GM23338 (cell line): ENCODE measurements around the gene YWHAQ. TPM values are rescaled to one million over a fixed set of nuclear protein-coding genes. Genes with fewer than 3 reads are reported as not detected.

Source experiments
- ATAC-seq: fragments of 200-7000 bp; cut with Tn5 transposase; 3 replicates; pipeline ENCODE4 v1.9.1; 2020
- DNase-seq: peaks from one replicate; pipeline ENCODE4 v3.0.0-alpha.2; 2015; ENCODE audit warnings: low spot score
- H2AFZ ChIP-seq: fragments of 200-600 bp; sonication (generic); 2 replicates; pipeline ENCODE4 v1.8.0; 2016; ENCODE audit warnings: antibody characterized with exemption, mild to moderate bottlenecking, moderate library complexity
- H3F3A ChIP-seq: fragments of 200-600 bp; sonication (generic); replicated peaks from 2 replicates; pipeline ENCODE4 v1.8.0; 2017; ENCODE audit warnings: antibody characterized with exemption, mixed run types, low read depth
- H3K27ac ChIP-seq: fragments of 200-600 bp; sonication (generic); 2 replicates; pipeline ENCODE4 v1.6.1; 2016; ENCODE audit warnings: low read depth
- H3K27me3 ChIP-seq: fragments of 200-600 bp; sonication (generic); 2 replicates; pipeline ENCODE4 v1.8.0; 2016; ENCODE audit warnings: mild to moderate bottlenecking, mixed run types, moderate library complexity; ENCODE audit not compliant: insufficient read depth
- H3K36me3 ChIP-seq: fragments of 200-600 bp; sonication (generic); 2 replicates; pipeline ENCODE4 v1.8.0; 2016; ENCODE audit warnings: mild to moderate bottlenecking; ENCODE audit not compliant: insufficient read depth
- H3K4me1 ChIP-seq: fragments of 200-600 bp; sonication (generic); 2 replicates; pipeline ENCODE4 v1.8.0; 2016; ENCODE audit warnings: mild to moderate bottlenecking, moderate library complexity; ENCODE audit not compliant: insufficient read depth
- H3K4me2 ChIP-seq: fragments of 200-600 bp; sonication (generic); 2 replicates; pipeline ENCODE4 v1.7.1; 2017; ENCODE audit warnings: mixed run types
- H3K4me3 ChIP-seq: fragments of 200-600 bp; sonication (generic); 2 replicates; pipeline ENCODE4 v1.6.1; 2016; ENCODE audit warnings: mixed run types
- H3K79me2 ChIP-seq: fragments of 200-600 bp; sonication (generic); replicated peaks from 2 replicates; pipeline ENCODE4 v1.8.0; 2017; ENCODE audit warnings: mild to moderate bottlenecking; ENCODE audit not compliant: insufficient read depth
- H3K9me2 ChIP-seq: fragments of 200-600 bp; sonication (generic); 2 replicates; pipeline ENCODE4 v1.8.0; 2017; ENCODE audit not compliant: insufficient read depth
- H4K20me1 ChIP-seq: fragments of 200-600 bp; sonication (generic); replicated peaks from 2 replicates; pipeline ENCODE4 v1.8.0; 2017; ENCODE audit warnings: mild to moderate bottlenecking; ENCODE audit not compliant: insufficient read depth
- H3K27ac Mint-ChIP-seq: 2 replicates; pipeline ENCODE4 v1.8.0; 2020; ENCODE audit warnings: inconsistent platforms, mild to moderate bottlenecking, moderate library complexity, mixed read lengths
- H3K27me3 Mint-ChIP-seq: 3 replicates; pipeline ENCODE4 v1.8.0; 2022; ENCODE audit warnings: low read depth, mild to moderate bottlenecking, moderate library complexity, mixed read lengths, inconsistent platforms; ENCODE audit not compliant: insufficient read depth, poor library complexity
- H3K36me3 Mint-ChIP-seq: 3 replicates; pipeline ENCODE4 v1.8.0; 2021; ENCODE audit warnings: low read depth, mild to moderate bottlenecking, inconsistent platforms, moderate library complexity, mixed read lengths
- H3K4me1 Mint-ChIP-seq: 3 replicates; pipeline ENCODE4 v1.8.0; 2020; ENCODE audit warnings: mild to moderate bottlenecking, inconsistent platforms, mixed read lengths
- H3K4me3 Mint-ChIP-seq: 3 replicates; pipeline ENCODE4 v1.8.0; 2021; ENCODE audit warnings: moderate library complexity, mild to moderate bottlenecking, inconsistent platforms, mixed read lengths
- H3K9me3 Mint-ChIP-seq: 3 replicates; pipeline ENCODE4 v1.8.0; 2020; ENCODE audit warnings: moderate library complexity, mild to moderate bottlenecking, inconsistent platforms, mixed read lengths
- CREB1 ChIP-seq: fragments of 250-450 bp; sonication (Bioruptor Pico); IDR thresholded peaks from 2 replicates; pipeline ENCODE4 v1.5.0; 2020; ENCODE audit warnings: low read depth, mild to moderate bottlenecking, moderate library complexity
- CTCF ChIP-seq, 2 experiments: fragments of 200-600 bp in 1 of 2; sonication (generic) in 1 of 2; conservative IDR thresholded peaks; 2 replicates each; pipeline versions ENCODE4 v1.5.1 to v1.6.1; 2016 to 2017; ENCODE audit warnings: antibody characterized with exemption in 2 of 2, low read depth in 2 of 2, mild to moderate bottlenecking in 2 of 2, moderate library complexity in 1 of 2
- ETS1 ChIP-seq: IDR thresholded peaks from 2 replicates; pipeline ENCODE4 v1.6.1; 2016; ENCODE audit warnings: antibody characterized with exemption
- EZH2 ChIP-seq: fragments of 200-600 bp; sonication (generic); IDR thresholded peaks from one replicate; pipeline ENCODE4 v1.8.0; 2017; ENCODE audit warnings: antibody characterized with exemption, mild to moderate bottlenecking, low read depth; ENCODE audit not compliant: unreplicated experiment
- EZH2phosphoT487 ChIP-seq: fragments of 200-600 bp; sonication (generic); IDR thresholded peaks from one replicate; pipeline ENCODE4 v1.8.1; 2018; ENCODE audit warnings: antibody characterized with exemption; ENCODE audit not compliant: unreplicated experiment
- JUNB ChIP-seq: IDR thresholded peaks from one replicate; pipeline ENCODE4 v1.6.1; 2016; ENCODE audit warnings: antibody characterized with exemption; ENCODE audit not compliant: unreplicated experiment
- NANOG ChIP-seq: IDR thresholded peaks from 2 replicates; pipeline ENCODE4 v1.6.1; 2016; ENCODE audit warnings: antibody characterized with exemption, borderline replicate concordance
- POLR2AphosphoS5 ChIP-seq: IDR thresholded peaks from 2 replicates; pipeline ENCODE4 v1.6.1; 2016; ENCODE audit warnings: antibody characterized with exemption, low read depth
- REST ChIP-seq: IDR thresholded peaks from one replicate; pipeline ENCODE4 v1.6.1; 2018; ENCODE audit warnings: antibody characterized with exemption; ENCODE audit not compliant: unreplicated experiment
- STAT1 ChIP-seq: IDR thresholded peaks from one replicate; pipeline ENCODE4 v1.6.1; 2016; ENCODE audit warnings: antibody characterized with exemption; ENCODE audit not compliant: unreplicated experiment
- ZNF114 ChIP-seq: fragments of 250-450 bp; sonication (Bioruptor Pico); IDR thresholded peaks from 2 replicates; pipeline ENCODE4 v1.5.0; 2020; ENCODE audit warnings: mild to moderate bottlenecking, moderate library complexity
- ZNF331 ChIP-seq: fragments of 250-450 bp; sonication (Bioruptor Pico); IDR thresholded peaks from 2 replicates; pipeline ENCODE4 v1.5.0; 2020; ENCODE audit warnings: low read depth, mild to moderate bottlenecking, moderate library complexity
- ZNF462 ChIP-seq: fragments of 250-450 bp; sonication (Bioruptor Pico); IDR thresholded peaks from 2 replicates; pipeline ENCODE4 v1.5.0; 2020; ENCODE audit warnings: mild to moderate bottlenecking, moderate library complexity
- polyA plus RNA-seq: library from polyadenylated mRNA; unstranded; fragments of >200 nt; fragmentation: Nextera tagmentation; extraction: Ambion mirVana; gene quantifications from 2 replicates; pipeline ENCODE4 v1.2.1, GENCODE V29; 2016
- total RNA-seq: library from RNA; depleted of rRNA; stranded (reverse); fragments of >200 nt; shearing (Covaris generic); gene quantifications from 2 replicates; pipeline ENCODE4 v1.2.3, GENCODE V29; 2014

Gene YWHAQ
- total and polyA plus RNA-seq, 2 experiments from 2014 or later, result 295 to 464 TPM

GRCh38 chr2:9578467-9579235 lies 52.1 kb downstream of the YWHAQ start:
- H4K20me1 ChIP-seq, result peaks cover 2% of the 10 kb centered on the region; the same call in 1 of the 2 replicates

More at GRCh38 chr2:9578467-9579235, 52.1 kb downstream of the YWHAQ start:
- H3K27ac Mint-ChIP-seq, result no peak overlapping the region
- Histone ChIP-seq H3K4me2 (no peak overlapping the region), H2AFZ (no peak overlapping the region), H3K4me3 (no peak overlapping the region), H3K79me2 (no peaks in the 10 kb centered on the region), H3K4me1 (no peaks in the 10 kb centered on the region), H3K27ac (no peak overlapping the region), H3F3A (no peaks in the 10 kb centered on the region), H3K9me2 (no peaks in the 10 kb centered on the region), H3K36me3 (no peaks in the 10 kb centered on the region), H3K27me3 (no peaks in the 10 kb centered on the region)
- peaks cover 6% of the 10 kb centered on the region for H3K27me3 Mint-ChIP-seq
- TF ChIP-seq CTCF (conservative IDR thresholded peaks at IDR 0.05; ENCODE audit: low read depth in 2 of 2), result no peak
- TF ChIP-seq REST, result no peak
- no peak for TF ChIP-seq STAT1
- TF ChIP-seq POLR2AphosphoS5, result no peak
- TF ChIP-seq ZNF331, result no peak
- no peak for TF ChIP-seq CREB1 (CRISPR knock-in tag)
- TF ChIP-seq ZNF114 (CRISPR knock-in tag), result no peak
- TF ChIP-seq ETS1, result no peak
- TF ChIP-seq NANOG, result no peak
- no peak for TF ChIP-seq ZNF462 (CRISPR knock-in tag)
- no peak for TF ChIP-seq JUNB
- TF ChIP-seq EZH2, result no peak
- no peak for TF ChIP-seq EZH2phosphoT487
- no peak for DNase-seq
- no peak overlapping the region for H3K4me3 Mint-ChIP-seq
- H3K4me1 Mint-ChIP-seq, result no peaks in the 10 kb centered on the region
- ATAC-seq, result peak; percentile 26; the same call in 1 of the 3 replicates
- peaks cover 4% of the 10 kb centered on the region; the same call in 2 of the 3 replicates for H3K36me3 Mint-ChIP-seq
- no peaks in the 10 kb centered on the region for H3K9me3 Mint-ChIP-seq
